ENCODE results near the gene BOLA1.
A peak's percentile ranks its signal among the peaks of the same experiment; 100 is the strongest.

Gene BOLA1

DNA sequence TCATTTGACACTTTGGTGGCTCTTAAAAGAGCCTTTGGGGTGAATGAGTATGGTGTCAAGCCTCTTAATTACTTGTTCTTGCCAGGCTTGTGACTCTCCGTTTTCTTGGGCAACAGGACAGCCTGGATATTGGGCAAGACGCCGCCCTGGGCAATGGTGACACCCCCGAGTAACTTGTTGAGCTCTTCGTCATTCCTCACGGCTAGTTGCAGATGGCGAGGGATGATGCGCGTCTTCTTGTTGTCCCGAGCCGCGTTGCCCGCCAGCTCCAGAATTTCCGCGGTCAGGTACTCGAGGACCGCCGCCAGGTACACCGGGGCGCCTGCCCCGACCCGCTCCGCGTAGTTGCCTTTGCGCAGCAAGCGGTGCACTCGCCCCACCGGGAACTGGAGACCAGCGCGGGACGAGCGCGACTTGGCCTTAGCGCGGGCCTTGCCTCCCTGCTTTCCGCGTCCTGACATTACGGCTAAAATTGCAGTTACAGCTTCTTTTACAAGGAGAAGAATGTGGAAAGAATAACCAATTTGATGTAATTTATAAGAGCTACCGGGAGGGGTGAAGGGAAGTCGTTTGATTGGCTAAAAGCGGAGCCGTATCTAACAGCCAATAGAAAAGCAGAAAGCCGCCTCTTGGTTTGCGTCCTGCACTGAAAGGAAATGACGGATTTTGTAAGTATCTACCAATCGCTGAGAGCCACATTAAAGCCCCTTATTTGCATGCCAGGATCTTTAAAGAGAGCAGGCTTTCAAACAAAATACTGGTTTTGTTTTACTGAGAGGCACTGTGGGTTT is 11.7 kb upstream of the BOLA1 start (continued):
- TF ChIP-seq, protein P1, sequence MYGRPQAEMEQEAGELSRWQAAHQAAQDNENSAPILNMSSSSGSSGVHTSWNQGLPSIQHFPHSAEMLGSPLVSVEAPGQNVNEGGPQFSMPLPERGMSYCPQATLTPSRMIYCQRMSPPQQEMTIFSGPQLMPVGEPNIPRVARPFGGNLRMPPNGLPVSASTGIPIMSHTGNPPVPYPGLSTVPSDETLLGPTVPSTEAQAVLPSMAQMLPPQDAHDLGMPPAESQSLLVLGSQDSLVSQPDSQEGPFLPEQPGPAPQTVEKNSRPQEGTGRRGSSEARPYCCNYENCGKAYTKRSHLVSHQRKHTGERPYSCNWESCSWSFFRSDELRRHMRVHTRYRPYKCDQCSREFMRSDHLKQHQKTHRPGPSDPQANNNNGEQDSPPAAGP (tag by site-specific recombination; IDR thresholded peaks at IDR 0.05), result no peak
- TF ChIP-seq, protein P2, sequence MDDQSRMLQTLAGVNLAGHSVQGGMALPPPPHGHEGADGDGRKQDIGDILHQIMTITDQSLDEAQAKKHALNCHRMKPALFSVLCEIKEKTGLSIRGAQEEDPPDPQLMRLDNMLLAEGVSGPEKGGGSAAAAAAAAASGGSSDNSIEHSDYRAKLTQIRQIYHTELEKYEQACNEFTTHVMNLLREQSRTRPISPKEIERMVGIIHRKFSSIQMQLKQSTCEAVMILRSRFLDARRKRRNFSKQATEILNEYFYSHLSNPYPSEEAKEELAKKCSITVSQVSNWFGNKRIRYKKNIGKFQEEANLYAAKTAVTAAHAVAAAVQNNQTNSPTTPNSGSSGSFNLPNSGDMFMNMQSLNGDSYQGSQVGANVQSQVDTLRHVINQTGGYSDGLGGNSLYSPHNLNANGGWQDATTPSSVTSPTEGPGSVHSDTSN (CRISPR knock-in tag; IDR thresholded peaks at IDR 0.05), result no peak
- TF ChIP-seq ZFP37 (tag by site-specific recombination; IDR thresholded peaks at IDR 0.05) (no peak), ZNF214 (tag by site-specific recombination; IDR thresholded peaks at IDR 0.05; ENCODE audit: borderline replicate concordance) (no peak), HOXA7 (CRISPR knock-in tag; IDR thresholded peaks at IDR 0.05; ENCODE audit: borderline replicate concordance) (no peak), ZNF558 (tag by site-specific recombination; IDR thresholded peaks at IDR 0.05) (no peak), ZNF529 (tag by site-specific recombination; IDR thresholded peaks at IDR 0.05; ENCODE audit: insufficient replicate concordance) (no peak), ZIC2 (tag by site-specific recombination; IDR thresholded peaks at IDR 0.05) (no peak), GLI4 (tag by site-specific recombination; IDR thresholded peaks at IDR 0.05) (no peak), ZNF670 (tag by site-specific recombination; IDR thresholded peaks at IDR 0.05; ENCODE audit: low read depth) (no peak), ZNF510 (tag by site-specific recombination; IDR thresholded peaks at IDR 0.05; ENCODE audit: insufficient replicate concordance) (no peak), ZNF248 (tag by site-specific recombination; IDR thresholded peaks at IDR 0.05) (no peak), WT1 (tag by site-specific recombination; IDR thresholded peaks at IDR 0.05) (no peak), SCRT2 (tag by site-specific recombination; IDR thresholded peaks at IDR 0.05) (peak; percentile 100), ZNF2 (tag by site-specific recombination; IDR thresholded peaks at IDR 0.05) (peak; percentile 29; the same call in 1 of the 2 replicates), ZNF324 (tag by site-specific recombination; IDR thresholded peaks at IDR 0.05) (no peak), ZNF521 (tag by site-specific recombination; IDR thresholded peaks at IDR 0.05) (no peak), ZBTB20 (tag by site-specific recombination; IDR thresholded peaks at IDR 0.05) (peak; percentile 62; the same call in 1 of the 2 replicates), PRDM1 (tag by site-specific recombination; IDR thresholded peaks at IDR 0.05) (no peak), ZNF600 (tag by site-specific recombination; IDR thresholded peaks at IDR 0.05) (peak; percentile 89), ZNF157 (tag by site-specific recombination; IDR thresholded peaks at IDR 0.05) (no peak), RBAK (tag by site-specific recombination; IDR thresholded peaks at IDR 0.05) (no peak), TRIM28 (IDR thresholded peaks at IDR 0.05; ENCODE audit: borderline replicate concordance, low read length) (no peak), MEIS1 (CRISPR knock-in tag; IDR thresholded peaks at IDR 0.05; ENCODE audit: borderline replicate concordance) (no peak)
- TF ChIP-seq, protein P3, sequence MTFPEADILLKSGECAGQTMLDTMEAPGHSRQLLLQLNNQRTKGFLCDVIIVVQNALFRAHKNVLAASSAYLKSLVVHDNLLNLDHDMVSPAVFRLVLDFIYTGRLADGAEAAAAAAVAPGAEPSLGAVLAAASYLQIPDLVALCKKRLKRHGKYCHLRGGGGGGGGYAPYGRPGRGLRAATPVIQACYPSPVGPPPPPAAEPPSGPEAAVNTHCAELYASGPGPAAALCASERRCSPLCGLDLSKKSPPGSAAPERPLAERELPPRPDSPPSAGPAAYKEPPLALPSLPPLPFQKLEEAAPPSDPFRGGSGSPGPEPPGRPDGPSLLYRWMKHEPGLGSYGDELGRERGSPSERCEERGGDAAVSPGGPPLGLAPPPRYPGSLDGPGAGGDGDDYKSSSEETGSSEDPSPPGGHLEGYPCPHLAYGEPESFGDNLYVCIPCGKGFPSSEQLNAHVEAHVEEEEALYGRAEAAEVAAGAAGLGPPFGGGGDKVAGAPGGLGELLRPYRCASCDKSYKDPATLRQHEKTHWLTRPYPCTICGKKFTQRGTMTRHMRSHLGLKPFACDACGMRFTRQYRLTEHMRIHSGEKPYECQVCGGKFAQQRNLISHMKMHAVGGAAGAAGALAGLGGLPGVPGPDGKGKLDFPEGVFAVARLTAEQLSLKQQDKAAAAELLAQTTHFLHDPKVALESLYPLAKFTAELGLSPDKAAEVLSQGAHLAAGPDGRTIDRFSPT (tag by site-specific recombination; IDR thresholded peaks at IDR 0.05), result 0 out of 2 replicates have a peak, but pooled peaks have one; percentile 62
- TF ChIP-seq, protein P4, sequence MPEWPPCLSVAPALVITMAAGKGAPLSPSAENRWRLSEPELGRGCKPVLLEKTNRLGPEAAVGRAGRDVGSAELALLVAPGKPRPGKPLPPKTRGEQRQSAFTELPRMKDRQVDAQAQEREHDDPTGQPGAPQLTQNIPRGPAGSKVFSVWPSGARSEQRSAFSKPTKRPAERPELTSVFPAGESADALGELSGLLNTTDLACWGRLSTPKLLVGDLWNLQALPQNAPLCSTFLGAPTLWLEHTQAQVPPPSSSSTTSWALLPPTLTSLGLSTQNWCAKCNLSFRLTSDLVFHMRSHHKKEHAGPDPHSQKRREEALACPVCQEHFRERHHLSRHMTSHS (tag by site-specific recombination; IDR thresholded peaks at IDR 0.05), result no peak
- TF ChIP-seq, protein P5, sequence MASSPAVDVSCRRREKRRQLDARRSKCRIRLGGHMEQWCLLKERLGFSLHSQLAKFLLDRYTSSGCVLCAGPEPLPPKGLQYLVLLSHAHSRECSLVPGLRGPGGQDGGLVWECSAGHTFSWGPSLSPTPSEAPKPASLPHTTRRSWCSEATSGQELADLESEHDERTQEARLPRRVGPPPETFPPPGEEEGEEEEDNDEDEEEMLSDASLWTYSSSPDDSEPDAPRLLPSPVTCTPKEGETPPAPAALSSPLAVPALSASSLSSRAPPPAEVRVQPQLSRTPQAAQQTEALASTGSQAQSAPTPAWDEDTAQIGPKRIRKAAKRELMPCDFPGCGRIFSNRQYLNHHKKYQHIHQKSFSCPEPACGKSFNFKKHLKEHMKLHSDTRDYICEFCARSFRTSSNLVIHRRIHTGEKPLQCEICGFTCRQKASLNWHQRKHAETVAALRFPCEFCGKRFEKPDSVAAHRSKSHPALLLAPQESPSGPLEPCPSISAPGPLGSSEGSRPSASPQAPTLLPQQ (tag by site-specific recombination; IDR thresholded peaks at IDR 0.05), result no peak; the same call in 1 of the 2 replicates
- TF ChIP-seq, protein P6, sequence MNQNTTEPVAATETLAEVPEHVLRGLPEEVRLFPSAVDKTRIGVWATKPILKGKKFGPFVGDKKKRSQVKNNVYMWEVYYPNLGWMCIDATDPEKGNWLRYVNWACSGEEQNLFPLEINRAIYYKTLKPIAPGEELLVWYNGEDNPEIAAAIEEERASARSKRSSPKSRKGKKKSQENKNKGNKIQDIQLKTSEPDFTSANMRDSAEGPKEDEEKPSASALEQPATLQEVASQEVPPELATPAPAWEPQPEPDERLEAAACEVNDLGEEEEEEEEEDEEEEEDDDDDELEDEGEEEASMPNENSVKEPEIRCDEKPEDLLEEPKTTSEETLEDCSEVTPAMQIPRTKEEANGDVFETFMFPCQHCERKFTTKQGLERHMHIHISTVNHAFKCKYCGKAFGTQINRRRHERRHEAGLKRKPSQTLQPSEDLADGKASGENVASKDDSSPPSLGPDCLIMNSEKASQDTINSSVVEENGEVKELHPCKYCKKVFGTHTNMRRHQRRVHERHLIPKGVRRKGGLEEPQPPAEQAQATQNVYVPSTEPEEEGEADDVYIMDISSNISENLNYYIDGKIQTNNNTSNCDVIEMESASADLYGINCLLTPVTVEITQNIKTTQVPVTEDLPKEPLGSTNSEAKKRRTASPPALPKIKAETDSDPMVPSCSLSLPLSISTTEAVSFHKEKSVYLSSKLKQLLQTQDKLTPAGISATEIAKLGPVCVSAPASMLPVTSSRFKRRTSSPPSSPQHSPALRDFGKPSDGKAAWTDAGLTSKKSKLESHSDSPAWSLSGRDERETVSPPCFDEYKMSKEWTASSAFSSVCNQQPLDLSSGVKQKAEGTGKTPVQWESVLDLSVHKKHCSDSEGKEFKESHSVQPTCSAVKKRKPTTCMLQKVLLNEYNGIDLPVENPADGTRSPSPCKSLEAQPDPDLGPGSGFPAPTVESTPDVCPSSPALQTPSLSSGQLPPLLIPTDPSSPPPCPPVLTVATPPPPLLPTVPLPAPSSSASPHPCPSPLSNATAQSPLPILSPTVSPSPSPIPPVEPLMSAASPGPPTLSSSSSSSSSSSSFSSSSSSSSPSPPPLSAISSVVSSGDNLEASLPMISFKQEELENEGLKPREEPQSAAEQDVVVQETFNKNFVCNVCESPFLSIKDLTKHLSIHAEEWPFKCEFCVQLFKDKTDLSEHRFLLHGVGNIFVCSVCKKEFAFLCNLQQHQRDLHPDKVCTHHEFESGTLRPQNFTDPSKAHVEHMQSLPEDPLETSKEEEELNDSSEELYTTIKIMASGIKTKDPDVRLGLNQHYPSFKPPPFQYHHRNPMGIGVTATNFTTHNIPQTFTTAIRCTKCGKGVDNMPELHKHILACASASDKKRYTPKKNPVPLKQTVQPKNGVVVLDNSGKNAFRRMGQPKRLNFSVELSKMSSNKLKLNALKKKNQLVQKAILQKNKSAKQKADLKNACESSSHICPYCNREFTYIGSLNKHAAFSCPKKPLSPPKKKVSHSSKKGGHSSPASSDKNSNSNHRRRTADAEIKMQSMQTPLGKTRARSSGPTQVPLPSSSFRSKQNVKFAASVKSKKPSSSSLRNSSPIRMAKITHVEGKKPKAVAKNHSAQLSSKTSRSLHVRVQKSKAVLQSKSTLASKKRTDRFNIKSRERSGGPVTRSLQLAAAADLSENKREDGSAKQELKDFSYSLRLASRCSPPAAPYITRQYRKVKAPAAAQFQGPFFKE (tag by site-specific recombination; IDR thresholded peaks at IDR 0.05; ENCODE audit: borderline replicate concordance), result no peak

Data from HEK293 (cell line).